ENCODE data around the gene HSPG2.

Gene HSPG2

DNA sequence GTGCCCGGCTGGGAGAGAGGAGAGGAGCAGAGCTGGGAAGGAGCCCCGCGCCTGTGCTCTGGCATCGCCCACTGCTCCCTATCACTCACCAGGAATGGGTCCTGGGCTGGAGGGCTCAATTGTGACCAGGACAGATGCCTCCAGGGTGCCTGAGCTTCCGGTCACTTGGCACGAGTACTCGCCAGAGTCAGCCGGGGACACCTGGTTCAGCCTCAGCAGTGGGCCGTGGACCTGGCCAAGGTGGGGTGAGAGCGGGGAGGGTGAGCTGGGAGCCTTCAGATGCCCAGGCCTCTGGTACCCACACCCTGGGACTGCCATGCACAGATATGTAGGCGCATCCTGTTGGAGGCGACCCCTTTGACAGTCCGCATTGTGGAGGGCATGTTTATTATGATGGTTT lies 93.9 kb downstream of the HSPG2 start:
- TF ChIP-seq, protein P1, sequence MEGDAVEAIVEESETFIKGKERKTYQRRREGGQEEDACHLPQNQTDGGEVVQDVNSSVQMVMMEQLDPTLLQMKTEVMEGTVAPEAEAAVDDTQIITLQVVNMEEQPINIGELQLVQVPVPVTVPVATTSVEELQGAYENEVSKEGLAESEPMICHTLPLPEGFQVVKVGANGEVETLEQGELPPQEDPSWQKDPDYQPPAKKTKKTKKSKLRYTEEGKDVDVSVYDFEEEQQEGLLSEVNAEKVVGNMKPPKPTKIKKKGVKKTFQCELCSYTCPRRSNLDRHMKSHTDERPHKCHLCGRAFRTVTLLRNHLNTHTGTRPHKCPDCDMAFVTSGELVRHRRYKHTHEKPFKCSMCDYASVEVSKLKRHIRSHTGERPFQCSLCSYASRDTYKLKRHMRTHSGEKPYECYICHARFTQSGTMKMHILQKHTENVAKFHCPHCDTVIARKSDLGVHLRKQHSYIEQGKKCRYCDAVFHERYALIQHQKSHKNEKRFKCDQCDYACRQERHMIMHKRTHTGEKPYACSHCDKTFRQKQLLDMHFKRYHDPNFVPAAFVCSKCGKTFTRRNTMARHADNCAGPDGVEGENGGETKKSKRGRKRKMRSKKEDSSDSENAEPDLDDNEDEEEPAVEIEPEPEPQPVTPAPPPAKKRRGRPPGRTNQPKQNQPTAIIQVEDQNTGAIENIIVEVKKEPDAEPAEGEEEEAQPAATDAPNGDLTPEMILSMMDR (IDR thresholded peaks at IDR 0.05; ENCODE audit: extremely low read depth, insufficient read depth, missing control alignments) = no peak
- in situ Hi-C loops (cut with MboI; ENCODE audit: low pct_unique_long_range_greater_than_20kb, low sequenced_read_pairs, unreplicated experiment) = no loop called here
- no peak for DNase-seq (ENCODE audit: low spot score)

DNA sequence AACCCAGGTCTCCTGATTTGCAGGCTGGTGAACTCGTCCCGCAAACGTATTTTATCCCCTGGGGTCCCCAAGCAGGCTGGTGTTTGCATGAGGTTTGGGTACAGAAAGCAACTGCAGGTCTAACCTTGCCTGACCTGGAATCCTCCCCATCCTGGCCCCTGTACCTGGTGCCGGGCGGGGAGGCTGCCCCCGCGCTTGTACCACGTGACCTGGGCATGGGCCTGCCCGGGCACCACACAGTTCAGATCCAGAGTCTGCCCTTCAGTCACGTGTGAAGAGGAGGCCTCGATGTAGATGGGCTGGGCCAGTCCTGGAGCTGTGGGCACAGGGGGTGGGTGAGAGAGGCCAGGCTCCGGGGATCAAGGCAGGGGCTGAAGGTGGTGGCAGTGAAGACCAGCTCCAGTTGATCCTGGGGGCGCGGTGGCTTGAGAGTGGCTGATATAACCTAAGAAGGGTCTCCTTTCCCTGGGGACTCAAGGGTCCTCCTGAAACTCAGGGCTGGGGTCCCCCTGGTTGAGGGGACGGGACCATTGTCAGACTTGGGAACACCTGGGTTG lies 94.4 kb downstream of the HSPG2 start:
- TF ChIP-seq, protein P1 (IDR thresholded peaks at IDR 0.05; ENCODE audit: extremely low read depth, insufficient read depth, missing control alignments) = no peak
- DNase-seq (ENCODE audit: low spot score) = no peak
- in situ Hi-C loops (cut with MboI; ENCODE audit: low pct_unique_long_range_greater_than_20kb, low sequenced_read_pairs, unreplicated experiment) = no loop called here

DNA sequence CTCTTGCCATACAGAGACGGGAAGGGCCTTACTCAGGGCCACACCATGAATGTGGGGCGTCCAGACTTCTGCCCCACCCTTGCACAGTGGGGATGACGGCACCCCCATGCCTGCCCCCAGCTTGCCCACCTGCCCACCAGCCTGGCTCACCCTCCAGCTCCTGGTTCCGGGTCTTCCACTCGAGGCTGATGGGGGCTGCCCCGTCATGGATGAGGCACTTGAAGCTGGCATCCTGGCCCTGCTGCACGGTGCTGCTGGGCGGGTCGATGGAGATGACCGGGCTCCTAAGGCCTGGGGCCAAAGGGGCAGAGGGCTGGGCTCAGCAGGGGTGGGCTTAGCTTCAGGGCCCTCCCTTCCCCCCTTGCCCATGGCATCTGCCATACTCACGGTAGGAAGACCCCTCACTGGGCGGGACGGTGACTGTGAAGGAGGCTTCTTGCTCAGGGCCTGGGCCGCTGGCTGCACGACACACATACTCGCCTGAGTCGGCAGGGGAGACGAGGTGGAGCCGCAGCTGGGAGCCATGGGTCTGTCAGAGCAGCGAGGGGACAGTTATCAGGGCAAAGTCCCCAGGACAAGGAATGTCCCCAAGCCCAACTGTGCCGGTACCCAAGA lies 95.2 kb downstream of the HSPG2 start:
- in situ Hi-C loops (cut with MboI; ENCODE audit: low pct_unique_long_range_greater_than_20kb, low sequenced_read_pairs, unreplicated experiment) = no loop called here
- no peak for DNase-seq (ENCODE audit: low spot score)
- TF ChIP-seq, protein P1 (IDR thresholded peaks at IDR 0.05; ENCODE audit: extremely low read depth, insufficient read depth, missing control alignments) = no peak

DNA sequence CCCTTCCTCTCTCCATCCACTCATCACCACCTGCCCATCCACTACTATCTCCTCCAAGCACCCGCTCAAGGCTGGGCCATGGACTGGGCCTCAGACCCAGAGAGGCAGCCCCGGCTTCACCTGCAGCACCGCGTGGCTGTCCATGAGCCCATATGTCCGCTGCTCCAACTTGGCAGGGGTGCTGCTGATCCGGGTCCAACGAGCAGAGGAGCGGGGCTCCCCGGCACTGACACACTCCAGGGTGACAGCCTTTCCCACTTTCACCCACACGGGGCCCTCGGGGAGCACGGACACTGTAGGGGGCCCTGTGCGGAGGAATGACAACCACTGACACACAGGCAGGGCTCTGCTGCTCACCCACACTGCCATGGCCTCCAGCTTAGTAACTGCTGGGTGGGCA lies 96.1 kb downstream of the HSPG2 start:
- in situ Hi-C loops (cut with MboI; ENCODE audit: low pct_unique_long_range_greater_than_20kb, low sequenced_read_pairs, unreplicated experiment) = no loop called here
- DNase-seq (ENCODE audit: low spot score) = no peak
- TF ChIP-seq, protein P1 (IDR thresholded peaks at IDR 0.05; ENCODE audit: extremely low read depth, insufficient read depth, missing control alignments) = no peak

DNA sequence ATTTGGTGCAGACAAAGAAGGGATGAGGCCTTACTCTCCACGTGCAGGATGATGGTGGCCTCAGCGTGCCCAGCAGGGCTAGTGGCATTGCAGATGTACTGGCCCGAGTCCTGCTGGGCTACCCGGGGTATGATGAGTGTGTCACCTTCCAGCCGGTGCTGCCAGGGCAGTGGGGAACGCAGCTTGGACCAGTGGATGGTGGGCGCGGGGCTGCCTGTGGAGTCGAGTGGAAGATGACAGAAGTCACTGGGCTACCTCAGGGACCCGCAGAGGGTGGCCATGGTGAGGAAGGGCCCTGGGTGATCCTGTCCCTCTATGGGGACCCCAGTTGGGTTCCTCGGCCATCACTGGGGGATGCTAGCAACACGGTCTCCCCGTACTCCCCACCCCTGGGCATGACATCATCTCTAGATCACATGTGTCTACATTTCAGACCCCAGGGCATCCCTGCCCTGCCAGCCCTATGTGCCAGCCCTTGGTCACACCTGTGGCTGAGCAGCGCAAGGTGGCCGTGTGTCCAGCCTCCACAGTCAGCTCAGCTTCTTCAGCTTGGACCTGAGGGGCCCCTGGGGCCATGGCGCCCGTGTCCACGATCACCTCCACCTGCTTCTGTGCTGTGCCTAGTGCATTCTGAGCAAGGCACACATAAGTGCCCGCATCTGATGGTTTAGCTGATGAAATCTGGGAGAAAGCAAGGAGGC lies 97.6 kb downstream of the HSPG2 start:
- in situ Hi-C loops (cut with MboI; ENCODE audit: low pct_unique_long_range_greater_than_20kb, low sequenced_read_pairs, unreplicated experiment) = no loop called here
- no peak for DNase-seq (ENCODE audit: low spot score)
- TF ChIP-seq, protein P1 (IDR thresholded peaks at IDR 0.05; ENCODE audit: extremely low read depth, insufficient read depth, missing control alignments) = no peak

DNA sequence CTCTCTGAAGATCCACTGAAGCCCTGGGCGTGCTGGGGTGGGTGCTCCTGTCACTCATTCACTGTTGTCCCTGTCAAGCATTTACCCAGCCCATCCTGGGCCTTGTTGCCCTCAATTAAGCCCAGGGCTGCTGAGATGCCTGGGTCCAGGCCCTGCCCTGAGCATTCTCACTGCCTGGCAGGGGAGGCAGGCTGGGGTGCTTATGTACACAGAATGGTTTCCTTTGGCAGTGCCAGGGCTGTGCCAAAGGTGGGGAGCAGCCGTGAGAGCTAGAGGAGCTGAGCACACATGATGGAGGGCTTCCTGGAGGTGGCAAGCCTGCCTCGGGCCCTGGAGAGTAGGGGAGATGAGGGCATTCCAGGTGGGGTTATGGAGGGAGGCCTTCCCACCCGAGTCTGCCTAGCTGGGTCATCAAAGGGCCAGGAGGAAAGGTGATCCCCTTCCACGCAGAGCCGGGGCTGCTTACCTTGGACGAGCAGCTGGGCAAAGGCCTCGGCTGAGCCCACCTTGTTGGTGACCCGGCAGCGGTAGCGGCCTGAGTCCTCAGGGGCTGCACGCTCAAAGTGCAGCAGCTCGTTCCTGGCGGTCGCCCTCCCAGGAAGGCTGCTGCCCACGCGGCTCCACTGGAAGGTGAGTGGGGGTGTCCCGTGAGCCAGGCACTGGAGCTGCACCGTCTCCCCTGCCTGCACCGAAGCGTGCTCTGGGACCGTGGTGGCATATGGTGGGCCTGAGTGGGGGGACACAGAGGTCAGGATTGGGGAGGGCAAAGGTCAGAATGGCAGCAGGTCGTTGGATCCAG lies 98.6 kb downstream of the HSPG2 start:
- in situ Hi-C loops (cut with MboI; ENCODE audit: low pct_unique_long_range_greater_than_20kb, low sequenced_read_pairs, unreplicated experiment) = no loop called here
- DNase-seq (ENCODE audit: low spot score) = no peak
- TF ChIP-seq, protein P1 (IDR thresholded peaks at IDR 0.05; ENCODE audit: extremely low read depth, insufficient read depth, missing control alignments) = no peak

All from GM13977 (cell line).